ENCODE data around the gene DNAJC7.

DNA sequence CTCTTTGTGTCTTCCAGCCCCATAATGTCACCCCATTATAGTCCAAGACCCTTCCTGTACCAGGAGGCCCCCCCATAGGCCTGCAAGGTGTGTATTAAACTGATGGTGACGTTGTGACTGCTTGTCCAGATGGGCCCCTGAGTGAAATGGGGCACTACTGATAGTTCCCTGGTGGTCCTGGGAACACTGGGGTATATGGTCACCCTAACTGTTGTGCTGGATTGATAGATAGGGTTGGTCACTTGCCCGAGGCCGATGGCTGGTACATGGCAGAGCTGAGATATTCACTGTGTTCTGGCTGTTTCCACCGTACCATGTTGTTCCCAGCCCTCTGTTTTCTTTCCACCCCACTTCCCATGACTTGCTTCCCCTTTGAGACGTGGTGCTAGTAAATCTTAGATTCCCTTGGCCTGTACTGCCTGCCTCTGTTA lies 46.3 kb downstream of the DNAJC7 start:
- TF ChIP-seq, protein P1, sequence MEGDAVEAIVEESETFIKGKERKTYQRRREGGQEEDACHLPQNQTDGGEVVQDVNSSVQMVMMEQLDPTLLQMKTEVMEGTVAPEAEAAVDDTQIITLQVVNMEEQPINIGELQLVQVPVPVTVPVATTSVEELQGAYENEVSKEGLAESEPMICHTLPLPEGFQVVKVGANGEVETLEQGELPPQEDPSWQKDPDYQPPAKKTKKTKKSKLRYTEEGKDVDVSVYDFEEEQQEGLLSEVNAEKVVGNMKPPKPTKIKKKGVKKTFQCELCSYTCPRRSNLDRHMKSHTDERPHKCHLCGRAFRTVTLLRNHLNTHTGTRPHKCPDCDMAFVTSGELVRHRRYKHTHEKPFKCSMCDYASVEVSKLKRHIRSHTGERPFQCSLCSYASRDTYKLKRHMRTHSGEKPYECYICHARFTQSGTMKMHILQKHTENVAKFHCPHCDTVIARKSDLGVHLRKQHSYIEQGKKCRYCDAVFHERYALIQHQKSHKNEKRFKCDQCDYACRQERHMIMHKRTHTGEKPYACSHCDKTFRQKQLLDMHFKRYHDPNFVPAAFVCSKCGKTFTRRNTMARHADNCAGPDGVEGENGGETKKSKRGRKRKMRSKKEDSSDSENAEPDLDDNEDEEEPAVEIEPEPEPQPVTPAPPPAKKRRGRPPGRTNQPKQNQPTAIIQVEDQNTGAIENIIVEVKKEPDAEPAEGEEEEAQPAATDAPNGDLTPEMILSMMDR (IDR thresholded peaks at IDR 0.05): no peak
- TF ChIP-seq POLR2AphosphoS5 (IDR thresholded peaks at IDR 0.05; ENCODE audit: low read depth, low read length) (0 out of 2 replicates have a peak, but pooled peaks have one; percentile 30), TCF7L2 (IDR thresholded peaks at IDR 0.05; ENCODE audit: low read depth, low read length) (no peak)
- TF ChIP-seq, protein P2, sequence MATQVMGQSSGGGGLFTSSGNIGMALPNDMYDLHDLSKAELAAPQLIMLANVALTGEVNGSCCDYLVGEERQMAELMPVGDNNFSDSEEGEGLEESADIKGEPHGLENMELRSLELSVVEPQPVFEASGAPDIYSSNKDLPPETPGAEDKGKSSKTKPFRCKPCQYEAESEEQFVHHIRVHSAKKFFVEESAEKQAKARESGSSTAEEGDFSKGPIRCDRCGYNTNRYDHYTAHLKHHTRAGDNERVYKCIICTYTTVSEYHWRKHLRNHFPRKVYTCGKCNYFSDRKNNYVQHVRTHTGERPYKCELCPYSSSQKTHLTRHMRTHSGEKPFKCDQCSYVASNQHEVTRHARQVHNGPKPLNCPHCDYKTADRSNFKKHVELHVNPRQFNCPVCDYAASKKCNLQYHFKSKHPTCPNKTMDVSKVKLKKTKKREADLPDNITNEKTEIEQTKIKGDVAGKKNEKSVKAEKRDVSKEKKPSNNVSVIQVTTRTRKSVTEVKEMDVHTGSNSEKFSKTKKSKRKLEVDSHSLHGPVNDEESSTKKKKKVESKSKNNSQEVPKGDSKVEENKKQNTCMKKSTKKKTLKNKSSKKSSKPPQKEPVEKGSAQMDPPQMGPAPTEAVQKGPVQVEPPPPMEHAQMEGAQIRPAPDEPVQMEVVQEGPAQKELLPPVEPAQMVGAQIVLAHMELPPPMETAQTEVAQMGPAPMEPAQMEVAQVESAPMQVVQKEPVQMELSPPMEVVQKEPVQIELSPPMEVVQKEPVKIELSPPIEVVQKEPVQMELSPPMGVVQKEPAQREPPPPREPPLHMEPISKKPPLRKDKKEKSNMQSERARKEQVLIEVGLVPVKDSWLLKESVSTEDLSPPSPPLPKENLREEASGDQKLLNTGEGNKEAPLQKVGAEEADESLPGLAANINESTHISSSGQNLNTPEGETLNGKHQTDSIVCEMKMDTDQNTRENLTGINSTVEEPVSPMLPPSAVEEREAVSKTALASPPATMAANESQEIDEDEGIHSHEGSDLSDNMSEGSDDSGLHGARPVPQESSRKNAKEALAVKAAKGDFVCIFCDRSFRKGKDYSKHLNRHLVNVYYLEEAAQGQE (IDR thresholded peaks at IDR 0.05; ENCODE audit: insufficient read depth in 1 of 2, low read depth in 2 of 2, low read length in 1 of 2): no peak
